ENCODE data around the gene EVI2B. TPM values are rescaled to one million over a fixed set of nuclear protein-coding genes. Genes with fewer than 3 reads are reported as not detected.

The EVI2B gene
- total RNA-seq, 1 experiment from 2014 or later, result 0.20 TPM

DNA sequence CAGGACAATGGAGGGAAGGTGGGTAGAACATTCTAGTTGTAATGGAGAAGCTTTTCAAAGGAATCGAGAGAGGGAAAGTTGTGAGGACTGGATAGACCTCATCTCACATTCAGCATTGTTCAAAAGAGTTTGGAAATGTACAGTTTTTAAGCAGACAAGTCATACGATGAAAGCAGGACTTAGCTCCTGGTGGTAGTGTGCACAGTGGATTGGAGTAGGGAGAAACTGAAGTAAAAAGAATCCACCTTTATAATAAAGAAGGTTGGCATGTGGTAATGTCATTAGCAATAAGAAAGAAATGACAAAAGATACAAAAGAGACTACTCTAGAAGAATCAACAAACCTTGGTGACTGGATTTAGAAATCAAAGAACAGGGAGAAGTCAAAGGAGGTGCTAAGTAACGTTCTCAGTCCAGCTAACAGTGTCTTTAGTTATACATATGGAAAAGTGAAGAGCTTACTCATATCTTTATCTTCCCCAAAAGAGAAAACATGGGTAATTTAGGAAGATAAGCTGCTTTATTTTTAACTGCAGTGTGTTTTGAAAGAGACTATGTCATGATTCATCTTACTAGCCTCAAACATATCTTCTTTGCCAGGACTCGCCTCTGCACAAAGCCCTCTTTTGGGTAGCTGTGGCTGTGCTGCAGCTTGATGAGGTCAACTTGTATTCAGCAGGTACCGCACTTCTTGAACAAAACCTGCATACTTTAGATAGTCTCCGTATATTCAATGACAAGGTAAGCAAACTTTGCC is 26.2 kb upstream of the EVI2B start:
- H3K27ac ChIP-seq (ENCODE audit: low read depth, low read length), result no peak overlapping the region
- no peaks in the 10 kb centered on the region for H3K27me3 ChIP-seq (ENCODE audit: insufficient read depth, low read length)
- H3K9ac ChIP-seq (ENCODE audit: low read length), result no peak overlapping the region
- intact Hi-C loops (cut with micrococcal nuclease), result no loop called here
- no peaks in the 10 kb centered on the region for H3K9me3 ChIP-seq (ENCODE audit: control insufficient read depth in 1 of 2, insufficient read depth in 1 of 2, low read depth in 1 of 2, low read length in 2 of 2)
- no peak overlapping the region for H3K4me3 ChIP-seq (replicated peaks in 1 of 2; ENCODE audit: low read depth in 1 of 2, low read length in 2 of 2)
- DNase-seq (ENCODE audit: low read depth, low spot score) (no peak), ATAC-seq (no peak)
- BruUV-seq (replicated peaks), result TSS peak; percentile 23
- ChIA-PET POLR2A (interaction anchor here (0.6 kb wide), 1 partner anchor 20 kb away, joined by 3 read pairs; no protein-coding TSS in a partner anchor), RAD21 (ENCODE audit: low non-redundant PET in 1 of 2, low total read pairs in 2 of 2, uncharacterized antibody in 2 of 2, unreplicated experiment in 2 of 2) (no interaction called here), CTCF (no interaction called here)
- H3K4me2 ChIP-seq (ENCODE audit: low read length), result no peak overlapping the region
- peaks cover 9 to 10% of the 10 kb centered on the region in 2 experiments; a peak in 2 of 4 replicates for H3K36me3 ChIP-seq (ENCODE audit: control insufficient read depth in 1 of 2, insufficient read depth in 2 of 2, low read length in 2 of 2)
- TF ChIP-seq, protein P1, sequence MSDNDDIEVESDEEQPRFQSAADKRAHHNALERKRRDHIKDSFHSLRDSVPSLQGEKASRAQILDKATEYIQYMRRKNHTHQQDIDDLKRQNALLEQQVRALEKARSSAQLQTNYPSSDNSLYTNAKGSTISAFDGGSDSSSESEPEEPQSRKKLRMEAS (IDR thresholded peaks at IDR 0.05), result no peak
- TF ChIP-seq YY1 (IDR thresholded peaks at IDR 0.05; ENCODE audit: extremely low read depth, insufficient replicate concordance, low read depth, low read length) (no peak), EZH2 (IDR thresholded peaks at IDR 0.05) (no peak), ELF1 (IDR thresholded peaks at IDR 0.05; ENCODE audit: borderline replicate concordance, low read depth) (no peak), JUND (IDR thresholded peaks at IDR 0.05) (no peak)
- H3K79me2 ChIP-seq (ENCODE audit: insufficient read depth, low read length), result no peaks in the 10 kb centered on the region
- H3K9me2 ChIP-seq (ENCODE audit: insufficient read depth), result no peaks in the 10 kb centered on the region
- H3K4me1 ChIP-seq (ENCODE audit: control insufficient read depth in 1 of 2, insufficient read depth in 2 of 2, low read length in 2 of 2), result no peaks in the 10 kb centered on the region
- no peaks in the 10 kb centered on the region for H4K20me1 ChIP-seq (ENCODE audit: insufficient read depth)
- H2AFZ ChIP-seq (ENCODE audit: low read depth, low read length, poor library complexity, severe bottlenecking), result no peak overlapping the region

DNA sequence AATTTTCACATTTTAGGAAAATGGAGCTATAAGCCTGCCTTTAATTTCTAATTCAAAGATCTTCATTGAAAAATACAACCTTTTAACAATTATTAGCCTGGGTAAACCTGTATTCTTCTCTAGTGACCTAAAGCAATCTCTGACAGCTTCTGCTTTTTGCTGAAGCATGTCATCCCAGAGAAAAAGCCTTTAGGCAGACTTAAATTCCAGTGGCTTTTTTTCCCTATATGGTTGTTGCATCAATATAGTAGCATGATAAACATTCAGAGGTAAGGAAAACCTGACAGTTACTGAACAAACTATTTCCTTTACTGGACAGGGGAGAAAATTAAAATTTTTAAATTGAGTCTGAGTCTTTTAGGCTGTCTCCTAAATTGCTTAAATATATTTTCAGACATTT is 15.4 kb upstream of the EVI2B start:
- ATAC-seq (no peak), DNase-seq (ENCODE audit: low read depth, low spot score) (no peak)
- Histone ChIP-seq H3K9me3 (ENCODE audit: control insufficient read depth in 1 of 2, insufficient read depth in 1 of 2, low read depth in 1 of 2, low read length in 2 of 2) (no peaks in the 10 kb centered on the region), H2AFZ (ENCODE audit: low read depth, low read length, poor library complexity, severe bottlenecking) (no peak overlapping the region), H3K79me2 (ENCODE audit: insufficient read depth, low read length) (no peaks in the 10 kb centered on the region), H3K9ac (ENCODE audit: low read length) (no peak overlapping the region), H3K9me2 (ENCODE audit: insufficient read depth) (no peaks in the 10 kb centered on the region), H3K4me1 (ENCODE audit: control insufficient read depth in 1 of 2, insufficient read depth in 2 of 2, low read length in 2 of 2) (no peaks in the 10 kb centered on the region), H3K27me3 (ENCODE audit: insufficient read depth, low read length) (no peaks in the 10 kb centered on the region), H3K4me3 (replicated peaks in 1 of 2; ENCODE audit: low read depth in 1 of 2, low read length in 2 of 2) (no peak overlapping the region), H3K36me3 (ENCODE audit: control insufficient read depth in 1 of 2, insufficient read depth in 2 of 2, low read length in 2 of 2) (peaks cover 0 to 4% of the 10 kb centered on the region in 2 experiments; a peak in 1 of 4 replicates), H3K4me2 (ENCODE audit: low read length) (no peak overlapping the region), H4K20me1 (ENCODE audit: insufficient read depth) (no peaks in the 10 kb centered on the region; the same call in 1 of the 2 replicates), H3K27ac (ENCODE audit: low read depth, low read length) (no peak overlapping the region)
- intact Hi-C loops (cut with micrococcal nuclease), result no loop called here
- ChIA-PET POLR2A (no interaction called here), CTCF (interaction anchor here (0.6 kb wide), 1 partner anchor 9 kb away, joined by 3 read pairs; no protein-coding TSS in a partner anchor), RAD21 (ENCODE audit: low non-redundant PET in 1 of 2, low total read pairs in 2 of 2, uncharacterized antibody in 2 of 2, unreplicated experiment in 2 of 2) (no interaction called here)
- TF ChIP-seq CBX3 (IDR thresholded peaks at IDR 0.05; ENCODE audit: low read depth) (no peak), SIN3A (IDR thresholded peaks at IDR 0.05; ENCODE audit: low read depth) (no peak), JUND (IDR thresholded peaks at IDR 0.05) (no peak), ELF1 (IDR thresholded peaks at IDR 0.05; ENCODE audit: borderline replicate concordance, low read depth) (no peak), EZH2phosphoT487 (IDR thresholded peaks at IDR 0.05; ENCODE audit: borderline replicate concordance) (no peak), TCF7L2 (IDR thresholded peaks at IDR 0.05; ENCODE audit: borderline replicate concordance, extremely low read depth, insufficient read depth, insufficient read length) (no peak), POLR2A (IDR thresholded peaks at IDR 0.05; ENCODE audit: borderline replicate concordance, extremely low read depth, insufficient read depth, insufficient read length) (no peak), POLR2AphosphoS5 (IDR thresholded peaks at IDR 0.05; ENCODE audit: low read depth, low read length) (no peak), EGR1 (IDR thresholded peaks at IDR 0.05; ENCODE audit: low read depth) (no peak), SRF (IDR thresholded peaks at IDR 0.05; ENCODE audit: low read depth) (no peak)
- TF ChIP-seq, protein P2, sequence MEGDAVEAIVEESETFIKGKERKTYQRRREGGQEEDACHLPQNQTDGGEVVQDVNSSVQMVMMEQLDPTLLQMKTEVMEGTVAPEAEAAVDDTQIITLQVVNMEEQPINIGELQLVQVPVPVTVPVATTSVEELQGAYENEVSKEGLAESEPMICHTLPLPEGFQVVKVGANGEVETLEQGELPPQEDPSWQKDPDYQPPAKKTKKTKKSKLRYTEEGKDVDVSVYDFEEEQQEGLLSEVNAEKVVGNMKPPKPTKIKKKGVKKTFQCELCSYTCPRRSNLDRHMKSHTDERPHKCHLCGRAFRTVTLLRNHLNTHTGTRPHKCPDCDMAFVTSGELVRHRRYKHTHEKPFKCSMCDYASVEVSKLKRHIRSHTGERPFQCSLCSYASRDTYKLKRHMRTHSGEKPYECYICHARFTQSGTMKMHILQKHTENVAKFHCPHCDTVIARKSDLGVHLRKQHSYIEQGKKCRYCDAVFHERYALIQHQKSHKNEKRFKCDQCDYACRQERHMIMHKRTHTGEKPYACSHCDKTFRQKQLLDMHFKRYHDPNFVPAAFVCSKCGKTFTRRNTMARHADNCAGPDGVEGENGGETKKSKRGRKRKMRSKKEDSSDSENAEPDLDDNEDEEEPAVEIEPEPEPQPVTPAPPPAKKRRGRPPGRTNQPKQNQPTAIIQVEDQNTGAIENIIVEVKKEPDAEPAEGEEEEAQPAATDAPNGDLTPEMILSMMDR (IDR thresholded peaks at IDR 0.05 in 2 of 3, conservative IDR thresholded peaks at IDR 0.05 in 1 of 3; ENCODE audit: borderline replicate concordance in 1 of 3, insufficient read depth in 1 of 3, low read depth in 2 of 3, low read length in 2 of 3), result no peak
- TF ChIP-seq, protein P3, sequence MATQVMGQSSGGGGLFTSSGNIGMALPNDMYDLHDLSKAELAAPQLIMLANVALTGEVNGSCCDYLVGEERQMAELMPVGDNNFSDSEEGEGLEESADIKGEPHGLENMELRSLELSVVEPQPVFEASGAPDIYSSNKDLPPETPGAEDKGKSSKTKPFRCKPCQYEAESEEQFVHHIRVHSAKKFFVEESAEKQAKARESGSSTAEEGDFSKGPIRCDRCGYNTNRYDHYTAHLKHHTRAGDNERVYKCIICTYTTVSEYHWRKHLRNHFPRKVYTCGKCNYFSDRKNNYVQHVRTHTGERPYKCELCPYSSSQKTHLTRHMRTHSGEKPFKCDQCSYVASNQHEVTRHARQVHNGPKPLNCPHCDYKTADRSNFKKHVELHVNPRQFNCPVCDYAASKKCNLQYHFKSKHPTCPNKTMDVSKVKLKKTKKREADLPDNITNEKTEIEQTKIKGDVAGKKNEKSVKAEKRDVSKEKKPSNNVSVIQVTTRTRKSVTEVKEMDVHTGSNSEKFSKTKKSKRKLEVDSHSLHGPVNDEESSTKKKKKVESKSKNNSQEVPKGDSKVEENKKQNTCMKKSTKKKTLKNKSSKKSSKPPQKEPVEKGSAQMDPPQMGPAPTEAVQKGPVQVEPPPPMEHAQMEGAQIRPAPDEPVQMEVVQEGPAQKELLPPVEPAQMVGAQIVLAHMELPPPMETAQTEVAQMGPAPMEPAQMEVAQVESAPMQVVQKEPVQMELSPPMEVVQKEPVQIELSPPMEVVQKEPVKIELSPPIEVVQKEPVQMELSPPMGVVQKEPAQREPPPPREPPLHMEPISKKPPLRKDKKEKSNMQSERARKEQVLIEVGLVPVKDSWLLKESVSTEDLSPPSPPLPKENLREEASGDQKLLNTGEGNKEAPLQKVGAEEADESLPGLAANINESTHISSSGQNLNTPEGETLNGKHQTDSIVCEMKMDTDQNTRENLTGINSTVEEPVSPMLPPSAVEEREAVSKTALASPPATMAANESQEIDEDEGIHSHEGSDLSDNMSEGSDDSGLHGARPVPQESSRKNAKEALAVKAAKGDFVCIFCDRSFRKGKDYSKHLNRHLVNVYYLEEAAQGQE (IDR thresholded peaks at IDR 0.05; ENCODE audit: low read depth), result no peak
- BruUV-seq (replicated peaks), result no TSS peak
